NCI-H1417 (cell line): Measurements from ENCODE around the gene EARS2.
"Not testable (repeated sequence)": the region's sequence is repeated elsewhere in the genome, so short reads cannot be mapped to it uniquely, and the experiment has no call there.

Experiments used
- DNase-seq, 3 experiments: peaks; one replicate each; lab custom pipeline; 2025; lab: John Stamatoyannopoulos, UW

EARS2 gene

GRCh38 chr16:23556881-23557778 is at the start of gene EARS2, which contains the start of gene UBFD1:
Gene EARS2, minus strand, starts transcription at chr16:23557350. Its CDS starts 7 bp downstream, at chr16:23557343.
Gene UBFD1, plus strand, starts transcription at chr16:23557727. Its CDS starts 16 bp downstream, at chr16:23557743.
- peak; percentile 89 to 99 (median 98) for DNase-seq

GRCh38 chr16:23597003-23597756 is 40.0 kb upstream of the EARS2 start:
- peak in 1 of 3 experiments; percentile 4 for DNase-seq

- peak; percentile 77 to 89 (median 88) for DNase-seq
Measured at GRCh38 chr16:23595951-23596720, 39.0 kb upstream of the EARS2 start, which contains the start of gene NDUFAB1. Gene NDUFAB1, minus strand, starts transcription at chr16:23596316. Its CDS starts 26 bp downstream, at chr16:23596290.

- DNase-seq = peak in 1 of 3 experiments; percentile 38
Measured at GRCh38 chr16:23595246-23595950, 38.2 kb upstream of the EARS2 start.

- no peak for DNase-seq
Measured at GRCh38 chr16:23594186-23594585, 37.0 kb upstream of the EARS2 start.

GRCh38 chr16:23590181-23590580 is 33.0 kb upstream of the EARS2 start:
- no peak for DNase-seq

GRCh38 chr16:23587726-23588125 is 30.6 kb upstream of the EARS2 start:
- no peak for DNase-seq

GRCh38 chr16:23584186-23585076 is 27.3 kb upstream of the EARS2 start:
- no peak for DNase-seq

- DNase-seq = not testable (repeated sequence)
Measured at GRCh38 chr16:23583271-23583670, 26.1 kb upstream of the EARS2 start.

GRCh38 chr16:23581764-23582163 is 24.6 kb upstream of the EARS2 start:
- DNase-seq = no peak

GRCh38 chr16:23580391-23580790 is 23.2 kb upstream of the EARS2 start:
- DNase-seq = no peak

GRCh38 chr16:23579371-23579770 is 22.2 kb upstream of the EARS2 start:
- DNase-seq = no peak

- DNase-seq = no peak
Measured at GRCh38 chr16:23578101-23578830, 21.1 kb upstream of the EARS2 start.

GRCh38 chr16:23577493-23577892 is 20.3 kb upstream of the EARS2 start:
- no peak for DNase-seq

- DNase-seq = no peak
Measured at GRCh38 chr16:23575834-23576233, 18.7 kb upstream of the EARS2 start.

GRCh38 chr16:23573817-23574216 is 16.7 kb upstream of the EARS2 start:
- no peak for DNase-seq

GRCh38 chr16:23572394-23572793 is 15.2 kb upstream of the EARS2 start:
- no peak for DNase-seq

- no peak for DNase-seq
Measured at GRCh38 chr16:23571895-23572294, 14.7 kb upstream of the EARS2 start.

GRCh38 chr16:23570992-23571632 is 14.0 kb upstream of the EARS2 start:
- DNase-seq = no peak
